HepG2 (cell line): ENCODE measurements around the gene CRYZL1. TPM values are rescaled to one million over a fixed set of nuclear protein-coding genes. Genes with fewer than 3 reads are reported as not detected.

Source experiments
- ATF6 ChIP-seq: sonication (generic); formaldehyde crosslinking; conservative IDR thresholded peaks from 2 replicates; pipeline ENCODE4 v1.4.0; 2020; ENCODE audit warnings: missing genetic modification reagents
- GABPA ChIP-seq, 2 experiments: IDR thresholded peaks; 2 replicates each; pipeline ENCODE4 v1.6.1; 2011 to 2016; ENCODE audit warnings: low read depth in 2 of 2, low read length in 1 of 2, missing biosample characterization in 1 of 2, missing genetic modification characterization in 1 of 2
- KAT8 ChIP-seq: IDR thresholded peaks from 2 replicates; pipeline ENCODE4 v1.6.1; 2016; ENCODE audit warnings: missing genetic modification reagents, missing compliant biosample characterization
- LBX2 ChIP-seq: sonication (generic); formaldehyde crosslinking; IDR thresholded peaks from 2 replicates; pipeline ENCODE4 v1.5.0; 2020; ENCODE audit warnings: missing genetic modification reagents, mild to moderate bottlenecking, borderline replicate concordance
- PBX3 ChIP-seq: sonication (generic); formaldehyde crosslinking; IDR thresholded peaks from 2 replicates; pipeline ENCODE4 v1.8.1; 2023; ENCODE audit warnings: missing genetic modification reagents, inconsistent platforms, borderline replicate concordance
- SP2 ChIP-seq: sonication (generic); formaldehyde crosslinking; IDR thresholded peaks from 2 replicates; pipeline ENCODE4 v1.5.1; 2020; ENCODE audit warnings: mild to moderate bottlenecking, missing genetic modification reagents
- ZHX2 ChIP-seq, 2 experiments: sonication (generic) in 1 of 2; formaldehyde crosslinking in 1 of 2; IDR thresholded peaks; 2 replicates each; pipeline versions ENCODE4 v1.6.1 to v1.9.0; 2014 to 2022; ENCODE audit warnings: antibody characterized with exemption in 1 of 2, borderline replicate concordance in 1 of 2, inconsistent platforms in 1 of 2, low read depth in 1 of 2, missing genetic modification reagents in 1 of 2
- ZNF350 ChIP-seq: sonication (generic); formaldehyde crosslinking; IDR thresholded peaks from 2 replicates; pipeline ENCODE4 v1.4.0; 2020; ENCODE audit warnings: mild to moderate bottlenecking, low read depth, missing genetic modification reagents, borderline replicate concordance
- ZNF501 ChIP-seq: sonication (generic); formaldehyde crosslinking; IDR thresholded peaks from 2 replicates; pipeline ENCODE4 v1.5.1; 2020; ENCODE audit warnings: mild to moderate bottlenecking, moderate library complexity, missing genetic modification reagents
- ZNF556 ChIP-seq: sonication (generic); formaldehyde crosslinking; IDR thresholded peaks from 2 replicates; pipeline ENCODE4 v1.4.0; 2020; ENCODE audit warnings: mild to moderate bottlenecking, missing genetic modification reagents, borderline replicate concordance
- ZNF678 ChIP-seq: sonication (generic); formaldehyde crosslinking; IDR thresholded peaks from 2 replicates; pipeline ENCODE4 v1.4.0; 2020; ENCODE audit warnings: mild to moderate bottlenecking, missing genetic modification reagents
- ZNF749 ChIP-seq: sonication (generic); formaldehyde crosslinking; IDR thresholded peaks from 2 replicates; pipeline ENCODE4 v1.8.0; 2022; ENCODE audit warnings: mild to moderate bottlenecking, missing genetic modification reagents, moderate library complexity, borderline replicate concordance
- ZNF776 ChIP-seq: sonication (generic); formaldehyde crosslinking; IDR thresholded peaks from 2 replicates; pipeline ENCODE4 v1.4.0; 2020; ENCODE audit warnings: mild to moderate bottlenecking, missing genetic modification reagents
- ZNF782 ChIP-seq: sonication (generic); formaldehyde crosslinking; IDR thresholded peaks from 2 replicates; pipeline ENCODE4 v1.4.0; 2020; ENCODE audit warnings: missing genetic modification reagents, mild to moderate bottlenecking, borderline replicate concordance
- ZNF784 ChIP-seq: sonication (generic); formaldehyde crosslinking; IDR thresholded peaks from 2 replicates; pipeline ENCODE4 v1.5.1; 2020; ENCODE audit warnings: missing genetic modification reagents, mild to moderate bottlenecking, borderline replicate concordance
- ZNF83 ChIP-seq: sonication (generic); formaldehyde crosslinking; IDR thresholded peaks from 2 replicates; pipeline ENCODE4 v1.4.0; 2020; ENCODE audit warnings: missing genetic modification reagents, mild to moderate bottlenecking, borderline replicate concordance
- polyA plus RNA-seq, 8 experiments: library from polyadenylated mRNA; depleted of rRNA in 3 of 8; stranded (reverse) in 7 of 8; unstranded in 1 of 8; fragments of >200 nt; fragmentation: Illumina TruSeq in 4 of 8; extraction: Trizol in 4 of 8; gene quantifications; 2 replicates each; pipeline versions ENCODE4 v1.2.1 to v1.2.3, GENCODE V29; 2011 to 2016; ENCODE audit warnings: low read depth in 4 of 8, missing spikeins in 1 of 8, mixed read lengths in 1 of 8; ENCODE audit not compliant: insufficient read depth in 1 of 8
- total RNA-seq, 5 experiments: library from RNA; depleted of rRNA; stranded (reverse); fragments of >200 nt; fragmentation: Illumina TruSeq; extraction: Trizol; gene quantifications; 2 replicates each; pipeline ENCODE4 v1.2.3, GENCODE V29; 2016; ENCODE audit warnings: low read depth in 1 of 5

CRYZL1 gene
- total and polyA plus RNA-seq, 2 of the 13 experiments (the other 11 are each of a cell fraction or from before 2014, with no cell fraction given), result 20.3 to 27.7 TPM

GRCh38 chr21:33641352-33642026 is at the start of gene CRYZL1 (continued):
- TF ChIP-seq GABPA (IDR thresholded peaks at IDR 0.05; ENCODE audit: low read depth, low read length) (no peak), GABPA (CRISPR knock-in tag; IDR thresholded peaks at IDR 0.05; ENCODE audit: low read depth) (peak; percentile 83), ZNF556 (CRISPR knock-in tag) (peak; percentile 51; the same call in 1 of the 2 replicates), ZHX2 (IDR thresholded peaks at IDR 0.05; ENCODE audit: low read depth) (peak; percentile 37; the same call in 1 of the 2 replicates), ZHX2 (CRISPR knock-in tag; IDR thresholded peaks at IDR 0.05; ENCODE audit: borderline replicate concordance) (no peak), KAT8 (peak; percentile 67; the same call in 1 of the 2 replicates), ZNF749 (CRISPR knock-in tag) (peak; percentile 57; the same call in 1 of the 2 replicates), ZNF501 (CRISPR knock-in tag) (peak; percentile 75; the same call in 1 of the 2 replicates), ATF6 (CRISPR knock-in tag) (no peak), ZNF776 (CRISPR knock-in tag) (peak; percentile 82; the same call in 1 of the 2 replicates), ZNF782 (CRISPR knock-in tag) (peak; percentile 96), ZNF350 (CRISPR knock-in tag) (peak; percentile 70; the same call in 1 of the 2 replicates), ZNF83 (CRISPR knock-in tag) (peak; percentile 62; the same call in 1 of the 2 replicates), LBX2 (peak; percentile 85; the same call in 1 of the 2 replicates), SP2 (CRISPR knock-in tag) (peak; percentile 90), ZNF784 (CRISPR knock-in tag) (0 out of 2 replicates have a peak, but pooled peaks have one; percentile 5), PBX3 (CRISPR knock-in tag) (peak; percentile 62; the same call in 1 of the 2 replicates), ZNF678 (CRISPR knock-in tag) (0 out of 2 replicates have a peak, but pooled peaks have one; percentile 40)
